ENCODE results near the gene PLCH1. TPM values are rescaled to one million over a fixed set of nuclear protein-coding genes. Genes with fewer than 3 reads are reported as not detected.

The PLCH1 gene
- total RNA-seq, 4 donors from 2014 or later = 0.19 to 2.1 (median 0.28) TPM

- 62 to 83% methylated on average over 3 of the region's 3 CpGs for WGBS, 2 donors
Observed at GRCh38 chr3:155449613-155450267, 295.1 kb downstream of the PLCH1 start.

GRCh38 chr3:155448531-155448930 is 296.3 kb downstream of the PLCH1 start:
- Histone ChIP-seq H3K27ac (no peak overlapping the region), H3K4me1 (no peaks in the 10 kb centered on the region), H3K9me3 (no peaks in the 10 kb centered on the region), H3K36me3 (no peaks in the 10 kb centered on the region), H3K27me3 (no peaks in the 10 kb centered on the region), H3K4me3 (no peak overlapping the region)
- DNase-seq = no peak
- no peak for TF ChIP-seq CTCF (IDR thresholded peaks at IDR 0.05)
- no peak for TF ChIP-seq POLR2A (IDR thresholded peaks at IDR 0.05)
- intact Hi-C loops (cut with DNase I) = no loop called here
- 56 to 66% methylated on average over 3 of the region's 3 CpGs for WGBS, 2 donors

More at GRCh38 chr3:155449613-155450267, 295.1 kb downstream of the PLCH1 start:
- Histone ChIP-seq H3K4me3 (no peak overlapping the region), H3K36me3 (no peaks in the 10 kb centered on the region), H3K27me3 (no peaks in the 10 kb centered on the region), H3K4me1 (no peaks in the 10 kb centered on the region), H3K27ac (no peak overlapping the region), H3K9me3 (no peaks in the 10 kb centered on the region)
- intact Hi-C loops (cut with DNase I) = no loop called here
- no peak for DNase-seq
- no peak for TF ChIP-seq POLR2A (IDR thresholded peaks at IDR 0.05)
- no peak for TF ChIP-seq CTCF (IDR thresholded peaks at IDR 0.05)

GRCh38 chr3:155446366-155446765 is 298.5 kb downstream of the PLCH1 start:
- Histone ChIP-seq H3K27ac (no peak overlapping the region), H3K36me3 (no peaks in the 10 kb centered on the region), H3K4me3 (no peak overlapping the region), H3K9me3 (no peaks in the 10 kb centered on the region), H3K4me1 (no peaks in the 10 kb centered on the region), H3K27me3 (no peaks in the 10 kb centered on the region)
- DNase-seq = no peak
- no peak for TF ChIP-seq CTCF (IDR thresholded peaks at IDR 0.05)
- no peak for TF ChIP-seq POLR2A (IDR thresholded peaks at IDR 0.05)
- intact Hi-C loops (cut with DNase I) = no loop called here
- WGBS, 2 donors = 31 to 66% methylated on average over 2 of the region's 2 CpGs

- no peak overlapping the region for H3K27ac ChIP-seq
- H3K4me1 ChIP-seq = no peaks in the 10 kb centered on the region
- H3K36me3 ChIP-seq = no peaks in the 10 kb centered on the region
- intact Hi-C loops (cut with DNase I) = no loop called here
- WGBS, 2 donors = 89 to 94% methylated on average over 4 of the region's 4 CpGs
- no peak for TF ChIP-seq CTCF (IDR thresholded peaks at IDR 0.05)
- no peak for TF ChIP-seq POLR2A (IDR thresholded peaks at IDR 0.05)
- no peak overlapping the region for H3K4me3 ChIP-seq
- no peaks in the 10 kb centered on the region for H3K27me3 ChIP-seq
- no peaks in the 10 kb centered on the region for H3K9me3 ChIP-seq
- DNase-seq = no peak
Observed at GRCh38 chr3:155444771-155445170, 300.1 kb downstream of the PLCH1 start.

GRCh38 chr3:155443815-155444214 is 301.1 kb downstream of the PLCH1 start:
- Histone ChIP-seq H3K4me1 (no peaks in the 10 kb centered on the region), H3K9me3 (no peaks in the 10 kb centered on the region), H3K27ac (no peak overlapping the region), H3K36me3 (no peaks in the 10 kb centered on the region), H3K27me3 (no peaks in the 10 kb centered on the region), H3K4me3 (no peak overlapping the region)
- no peak for DNase-seq
- WGBS, 2 donors = 79 to 83% methylated on average over 1 of the region's 1 CpG
- no peak for TF ChIP-seq POLR2A (IDR thresholded peaks at IDR 0.05)
- TF ChIP-seq CTCF (IDR thresholded peaks at IDR 0.05) = no peak
- intact Hi-C loops (cut with DNase I) = no loop called here
